ENCODE results near the gene ADAMTSL5. TPM values are rescaled to one million over a fixed set of nuclear protein-coding genes. Genes with fewer than 3 reads are reported as not detected.

Gene ADAMTSL5
- polyA plus RNA-seq, 2 donors: 10.9 to 13.0 TPM

DNA sequence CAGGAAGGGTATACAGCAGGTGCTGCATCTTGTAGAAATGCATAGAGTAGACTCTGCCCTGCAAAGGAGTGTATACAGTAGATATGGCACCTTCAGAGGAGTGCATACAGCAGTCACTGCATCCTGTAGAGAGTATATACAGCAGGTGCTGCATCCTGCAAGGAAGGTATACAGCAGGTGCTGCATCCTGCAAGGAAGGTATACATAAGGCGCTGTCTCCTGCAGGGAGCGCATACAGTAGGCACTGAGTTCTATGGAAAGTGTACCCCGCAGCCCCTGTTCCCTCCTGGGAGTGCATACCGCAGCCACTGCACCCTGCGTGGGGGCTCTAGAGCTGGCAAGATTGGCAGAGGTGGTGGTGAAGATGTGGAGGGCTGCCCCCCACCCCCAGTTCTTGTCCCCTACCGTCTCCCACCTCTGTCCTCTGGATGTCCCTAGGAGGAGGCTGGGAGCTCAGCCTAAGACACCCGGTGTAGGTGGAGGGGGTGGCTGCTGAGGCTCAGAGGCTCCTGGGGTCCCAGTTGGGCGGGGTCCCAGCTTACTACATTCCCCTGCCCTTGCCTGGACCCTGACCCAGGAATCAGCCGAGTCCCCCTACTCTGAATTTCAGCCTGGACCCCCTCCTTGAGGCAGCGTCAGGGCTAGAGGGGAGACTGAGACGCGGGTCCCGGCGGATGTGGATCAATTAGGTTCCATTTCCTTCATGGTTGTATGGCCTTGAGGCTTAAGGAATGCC is 2.3 kb upstream of the ADAMTSL5 start:
- no peaks in the 10 kb centered on the region for H3K27me3 ChIP-seq (ENCODE audit: control insufficient read depth in 1 of 2, insufficient read depth in 2 of 2, low read length in 2 of 2)

DNA sequence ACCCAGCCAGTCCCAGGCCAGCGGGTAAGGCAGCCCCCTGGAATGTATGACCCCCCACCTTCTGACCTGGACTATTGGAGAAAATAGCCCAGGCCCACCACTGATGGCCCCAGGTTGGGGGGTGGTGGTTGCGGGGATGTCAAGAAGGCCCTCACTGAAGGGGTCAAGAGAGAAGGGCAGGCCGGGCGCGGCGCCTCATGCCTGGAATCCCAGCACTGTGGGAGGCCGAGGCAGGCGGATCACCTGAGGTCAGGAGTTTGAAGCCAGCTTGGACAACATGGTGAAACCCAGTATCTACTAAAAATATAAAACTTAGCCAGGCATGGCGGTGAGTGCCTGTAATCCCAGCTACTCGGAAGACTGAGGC is 1.5 kb upstream of the ADAMTSL5 start:
- Histone ChIP-seq H3K27me3 (ENCODE audit: control insufficient read depth in 1 of 2, insufficient read depth in 2 of 2, low read length in 2 of 2) (no peaks in the 10 kb centered on the region), H3K4me3 (ENCODE audit: low read depth in 1 of 2, low read length in 2 of 2) (no peak overlapping the region), H3K27ac (ENCODE audit: low read depth in 2 of 2, low read length in 1 of 2) (no peak overlapping the region), H3K36me3 (ENCODE audit: control insufficient read depth in 2 of 2, insufficient read depth in 2 of 2, low read length in 1 of 2) (no peaks in the 10 kb centered on the region), H3K9me3 (ENCODE audit: control insufficient read depth in 2 of 2, insufficient read depth in 1 of 2, low read depth in 1 of 2, low read length in 1 of 2) (peaks cover 0 to 4% of the 10 kb centered on the region in 2 donors), H3K4me1 (ENCODE audit: control insufficient read depth in 2 of 2, insufficient read depth in 2 of 2, low read length in 1 of 2) (peaks cover 5 to 16% of the 10 kb centered on the region in 2 donors)
- 49 to 66% methylated on average over 10 of the region's 10 CpGs for WGBS, 2 donors

More for the DNA sequence above, 2.3 kb upstream of the ADAMTSL5 start:
- H3K36me3 ChIP-seq (ENCODE audit: control insufficient read depth in 2 of 2, insufficient read depth in 2 of 2, low read length in 1 of 2): no peaks in the 10 kb centered on the region
- 66 to 71% methylated on average over 14 of the region's 14 CpGs for WGBS, 2 donors
- peaks cover 0 to 4% of the 10 kb centered on the region in 2 donors for H3K9me3 ChIP-seq (ENCODE audit: control insufficient read depth in 2 of 2, insufficient read depth in 1 of 2, low read depth in 1 of 2, low read length in 1 of 2)
- H3K27ac ChIP-seq (ENCODE audit: low read depth in 2 of 2, low read length in 1 of 2): no peak overlapping the region
- peaks cover 5 to 10% of the 10 kb centered on the region in 2 donors for H3K4me1 ChIP-seq (ENCODE audit: control insufficient read depth in 2 of 2, insufficient read depth in 2 of 2, low read length in 1 of 2)
- H3K4me3 ChIP-seq (ENCODE audit: low read depth in 1 of 2, low read length in 2 of 2): no peak overlapping the region

GRCh38 chr19:1513499-1514294 is 878 bp upstream of the ADAMTSL5 start:
- H3K27me3 ChIP-seq (ENCODE audit: control insufficient read depth in 1 of 2, insufficient read depth in 2 of 2, low read length in 2 of 2): no peaks in the 10 kb centered on the region
- peak overlapping the region; percentile 69 to 80 for H3K27ac ChIP-seq (ENCODE audit: low read depth in 2 of 2, low read length in 1 of 2)
- 4 to 6% methylated on average over 32 to 52 of the region's 52 CpGs for WGBS, 2 donors

GRCh38 chr19:1511318-1512317 is 1.2 kb downstream of the ADAMTSL5 start:
- peak overlapping the region; percentile 3 to 59 for H3K27ac ChIP-seq (ENCODE audit: low read depth in 2 of 2, low read length in 1 of 2)
- no peaks in the 10 kb centered on the region for H3K27me3 ChIP-seq (ENCODE audit: control insufficient read depth in 1 of 2, insufficient read depth in 2 of 2, low read length in 2 of 2)

More at GRCh38 chr19:1513499-1514294, 878 bp upstream of the ADAMTSL5 start:
- Histone ChIP-seq H3K36me3 (ENCODE audit: control insufficient read depth in 2 of 2, insufficient read depth in 2 of 2, low read length in 1 of 2) (no peaks in the 10 kb centered on the region), H3K4me1 (ENCODE audit: control insufficient read depth in 2 of 2, insufficient read depth in 2 of 2, low read length in 1 of 2) (peaks cover 5 to 16% of the 10 kb centered on the region in 2 donors), H3K4me3 (ENCODE audit: low read depth in 1 of 2, low read length in 2 of 2) (peak overlapping the region; percentile 50 to 58), H3K9me3 (ENCODE audit: control insufficient read depth in 2 of 2, insufficient read depth in 1 of 2, low read depth in 1 of 2, low read length in 1 of 2) (peaks cover 0 to 4% of the 10 kb centered on the region in 2 donors)

GRCh38 chr19:1510807-1511206 is 2.0 kb downstream of the ADAMTSL5 start:
- Histone ChIP-seq H3K36me3 (ENCODE audit: control insufficient read depth in 2 of 2, insufficient read depth in 2 of 2, low read length in 1 of 2) (no peaks in the 10 kb centered on the region), H3K27me3 (ENCODE audit: control insufficient read depth in 1 of 2, insufficient read depth in 2 of 2, low read length in 2 of 2) (no peaks in the 10 kb centered on the region), H3K9me3 (ENCODE audit: control insufficient read depth in 2 of 2, insufficient read depth in 1 of 2, low read depth in 1 of 2, low read length in 1 of 2) (no peaks in the 10 kb centered on the region), H3K4me1 (ENCODE audit: control insufficient read depth in 2 of 2, insufficient read depth in 2 of 2, low read length in 1 of 2) (peaks cover 5 to 24% of the 10 kb centered on the region in 2 donors), H3K27ac (ENCODE audit: low read depth in 2 of 2, low read length in 1 of 2) (peak overlapping the region; percentile 59 to 71), H3K4me3 (ENCODE audit: low read depth in 1 of 2, low read length in 2 of 2) (peak overlapping the region in 1 of 2 donors; percentile 7)
- WGBS, 2 donors: 33% methylated on average over 9 of the region's 9 CpGs

More at GRCh38 chr19:1511318-1512317, 1.2 kb downstream of the ADAMTSL5 start:
- peaks cover 5 to 24% of the 10 kb centered on the region in 2 donors for H3K4me1 ChIP-seq (ENCODE audit: control insufficient read depth in 2 of 2, insufficient read depth in 2 of 2, low read length in 1 of 2)
- WGBS, 2 donors: 37 to 50% methylated on average over 22 of the region's 22 CpGs
- no peaks in the 10 kb centered on the region for H3K36me3 ChIP-seq (ENCODE audit: control insufficient read depth in 2 of 2, insufficient read depth in 2 of 2, low read length in 1 of 2)
- peak overlapping the region; percentile 34 to 58 for H3K4me3 ChIP-seq (ENCODE audit: low read depth in 1 of 2, low read length in 2 of 2)
- no peaks in the 10 kb centered on the region for H3K9me3 ChIP-seq (ENCODE audit: control insufficient read depth in 2 of 2, insufficient read depth in 1 of 2, low read depth in 1 of 2, low read length in 1 of 2)

- Histone ChIP-seq H3K27me3 (ENCODE audit: control insufficient read depth in 1 of 2, insufficient read depth in 2 of 2, low read length in 2 of 2) (no peaks in the 10 kb centered on the region), H3K4me3 (ENCODE audit: low read depth in 1 of 2, low read length in 2 of 2) (peak overlapping the region in 1 of 2 donors; percentile 7), H3K27ac (ENCODE audit: low read depth in 2 of 2, low read length in 1 of 2) (peak overlapping the region; percentile 71 to 79), H3K4me1 (ENCODE audit: control insufficient read depth in 2 of 2, insufficient read depth in 2 of 2, low read length in 1 of 2) (peaks cover 5 to 24% of the 10 kb centered on the region in 2 donors), H3K36me3 (ENCODE audit: control insufficient read depth in 2 of 2, insufficient read depth in 2 of 2, low read length in 1 of 2) (no peaks in the 10 kb centered on the region), H3K9me3 (ENCODE audit: control insufficient read depth in 2 of 2, insufficient read depth in 1 of 2, low read depth in 1 of 2, low read length in 1 of 2) (no peaks in the 10 kb centered on the region)
- WGBS, 2 donors: 19 to 22% methylated on average over 17 to 25 of the region's 25 CpGs
Observed at GRCh38 chr19:1510442-1510806, 2.4 kb downstream of the ADAMTSL5 start.

DNA sequence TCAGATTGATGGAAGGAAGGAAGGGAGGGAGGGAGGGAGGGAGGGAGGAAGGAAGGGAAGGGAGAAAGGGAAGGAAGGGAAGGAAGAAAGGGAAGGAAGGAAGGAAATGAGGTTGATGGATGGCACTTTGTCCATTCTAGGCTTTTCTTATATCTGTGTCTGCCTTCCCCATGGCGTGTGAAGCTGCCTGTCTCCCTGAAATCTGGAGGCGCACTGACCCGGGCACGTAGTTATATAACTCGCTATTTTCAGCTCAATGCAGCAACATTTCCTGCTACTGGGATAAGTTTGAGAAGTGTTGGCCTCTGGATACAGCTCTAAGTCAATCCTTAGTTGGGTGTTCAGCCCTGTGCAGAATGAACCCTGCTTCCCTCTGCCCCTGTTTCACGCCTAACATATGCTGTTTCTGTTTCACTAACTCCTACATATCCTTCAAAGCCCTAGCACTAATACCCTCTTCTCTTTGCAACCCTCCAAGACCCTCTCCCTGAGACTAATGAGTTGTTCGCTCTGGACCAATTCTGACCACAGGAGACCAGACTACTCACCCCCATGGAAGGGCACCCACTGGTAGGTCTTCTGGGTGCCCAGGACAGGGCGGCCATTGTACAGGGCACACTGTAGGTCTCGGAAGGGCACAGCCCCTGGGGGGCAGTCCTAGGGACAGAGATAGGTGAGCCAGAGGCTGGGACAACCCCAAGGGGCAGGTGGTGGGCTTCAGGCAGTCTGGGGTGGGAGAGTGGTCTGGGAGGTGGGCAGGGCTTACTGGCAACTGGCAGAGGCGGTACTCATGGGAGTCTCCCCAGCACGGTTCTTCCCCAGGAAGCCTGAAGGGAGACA is 3.0 kb downstream of the ADAMTSL5 start:
- Histone ChIP-seq H3K4me3 (ENCODE audit: low read depth in 1 of 2, low read length in 2 of 2) (no peak overlapping the region), H3K27me3 (ENCODE audit: control insufficient read depth in 1 of 2, insufficient read depth in 2 of 2, low read length in 2 of 2) (no peaks in the 10 kb centered on the region), H3K36me3 (ENCODE audit: control insufficient read depth in 2 of 2, insufficient read depth in 2 of 2, low read length in 1 of 2) (no peaks in the 10 kb centered on the region), H3K9me3 (ENCODE audit: control insufficient read depth in 2 of 2, insufficient read depth in 1 of 2, low read depth in 1 of 2, low read length in 1 of 2) (no peaks in the 10 kb centered on the region), H3K4me1 (ENCODE audit: control insufficient read depth in 2 of 2, insufficient read depth in 2 of 2, low read length in 1 of 2) (peaks cover 5 to 24% of the 10 kb centered on the region in 2 donors), H3K27ac (ENCODE audit: low read depth in 2 of 2, low read length in 1 of 2) (peak overlapping the region; percentile 71 to 79)
- WGBS, 2 donors: 39 to 46% methylated on average over 11 of the region's 11 CpGs

DNA sequence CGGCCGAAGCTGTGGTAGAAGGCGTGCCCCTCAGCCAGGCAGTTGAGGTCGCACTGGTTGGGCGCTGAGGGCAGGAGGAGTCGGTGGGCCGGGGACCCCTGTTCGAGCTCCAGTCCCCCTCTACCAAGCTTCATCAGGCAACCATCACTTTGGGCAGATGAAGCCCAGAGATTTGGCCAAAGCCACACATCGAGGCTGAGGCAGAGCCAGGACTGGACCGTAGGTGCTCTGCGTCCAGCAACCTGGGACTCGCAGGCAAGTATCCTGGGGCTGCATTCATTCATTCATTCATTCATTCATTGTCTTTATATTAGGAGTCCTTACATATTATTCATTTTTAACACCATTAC is 4.3 kb downstream of the ADAMTSL5 start:
- H3K4me3 ChIP-seq (ENCODE audit: low read depth in 1 of 2, low read length in 2 of 2): peak overlapping the region in 1 of 2 donors; percentile 19
- H3K36me3 ChIP-seq (ENCODE audit: control insufficient read depth in 2 of 2, insufficient read depth in 2 of 2, low read length in 1 of 2): no peaks in the 10 kb centered on the region
- peaks cover 10 to 28% of the 10 kb centered on the region in 2 donors for H3K4me1 ChIP-seq (ENCODE audit: control insufficient read depth in 2 of 2, insufficient read depth in 2 of 2, low read length in 1 of 2)
- no peaks in the 10 kb centered on the region for H3K27me3 ChIP-seq (ENCODE audit: control insufficient read depth in 1 of 2, insufficient read depth in 2 of 2, low read length in 2 of 2)
- peak overlapping the region; percentile 36 to 75 for H3K27ac ChIP-seq (ENCODE audit: low read depth in 2 of 2, low read length in 1 of 2)
- no peaks in the 10 kb centered on the region for H3K9me3 ChIP-seq (ENCODE audit: control insufficient read depth in 2 of 2, insufficient read depth in 1 of 2, low read depth in 1 of 2, low read length in 1 of 2)
- 25 to 32% methylated on average over 8 to 12 of the region's 12 CpGs for WGBS, 2 donors

All from esophagus (tissue), 2 donors.